Activated CD8-positive, alpha-beta T cell treated with anti-CD3 and anti-CD28 coated beads for 36 hours (primary cell): ENCODE data around the gene PLEKHB1. TPM values are rescaled to one million over a fixed set of nuclear protein-coding genes. Genes with fewer than 3 reads are reported as not detected.
A peak's percentile ranks its signal among the peaks of the same experiment; 100 is the strongest.

Source experiments
- ATAC-seq: fragments of 200-7000 bp; cut with Tn5 transposase; one replicate; pipeline ENCODE4 v1.10.0; 2021; ENCODE audit warnings: mild to moderate bottlenecking, moderate library complexity
- CTCF ChIA-PET: fragments of 350-600 bp; sonication (Branson Sonifier 250); formaldehyde crosslinking; loops from one replicate; lab custom pipeline; 2021; ENCODE audit warnings: antibody characterized with exemption; lab: Charles Lee
- POLR2A ChIA-PET: fragments of 350-600 bp; sonication (Branson Sonifier 250); formaldehyde crosslinking; loops from one replicate; lab custom pipeline; 2021; ENCODE audit warnings: antibody characterized with exemption; lab: Charles Lee
- DNase-seq: peaks from one replicate; pipeline ENCODE4 v3.0.0-alpha.2; 2020
- H3K27ac Mint-ChIP-seq: one replicate; pipeline ENCODE4 v1.8.0; 2021; ENCODE audit warnings: mild to moderate bottlenecking, mixed read lengths
- H3K27me3 Mint-ChIP-seq: one replicate; pipeline ENCODE4 v1.8.0; 2021; ENCODE audit warnings: mixed read lengths
- H3K36me3 Mint-ChIP-seq: one replicate; pipeline ENCODE4 v1.8.0; 2021; ENCODE audit warnings: low read depth, mixed read lengths
- H3K4me1 Mint-ChIP-seq: one replicate; pipeline ENCODE4 v1.8.0; 2021; ENCODE audit warnings: low read depth, mixed read lengths
- H3K4me3 Mint-ChIP-seq: one replicate; pipeline ENCODE4 v1.8.0; 2021; ENCODE audit warnings: mild to moderate bottlenecking, moderate library complexity, mixed read lengths
- H3K9me3 Mint-ChIP-seq: one replicate; pipeline ENCODE4 v1.8.0; 2021; ENCODE audit warnings: mixed read lengths
- intact Hi-C: fragments of 100-400 bp; cut with micrococcal nuclease; formaldehyde crosslinking; loops from one replicate; pipeline ENCODE4 v1.10.0; 2022
- total RNA-seq, 2 experiments: library from RNA; stranded (reverse); gene quantifications; one replicate each; pipeline ENCODE4 v1.2.3, GENCODE V29; 2021
- TF ChIP-seq, protein P1 (sequence below): fragments of 200-600 bp; IDR thresholded peaks from one replicate; pipeline ENCODE4 v1.8.0; 2022; ENCODE audit warnings: antibody characterized with exemption, mild to moderate bottlenecking

The PLEKHB1 gene, protein sequence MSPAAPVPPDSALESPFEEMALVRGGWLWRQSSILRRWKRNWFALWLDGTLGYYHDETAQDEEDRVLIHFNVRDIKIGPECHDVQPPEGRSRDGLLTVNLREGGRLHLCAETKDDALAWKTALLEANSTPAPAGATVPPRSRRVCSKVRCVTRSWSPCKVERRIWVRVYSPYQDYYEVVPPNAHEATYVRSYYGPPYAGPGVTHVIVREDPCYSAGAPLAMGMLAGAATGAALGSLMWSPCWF
- 10 to 100 TPM in 1 of 2 experiments, 1 to 10 TPM in 1; 8.6 to 11.8 TPM for total RNA-seq

GRCh38 chr11:73645972-73646631 is at the start of gene PLEKHB1:
TSS of gene PLEKHB1 (plus strand) at chr11:73646581. CDS start at chr11:73646609, 28 bp downstream.
- Mint-ChIP-seq H3K27ac (no peak within 1 kb of the TSS), H3K27me3 (no peaks in the 10 kb centered on the region), H3K4me3 (peak within 1 kb of the TSS; percentile 80), H3K4me1 (peaks cover 12% of the 10 kb centered on the region), H3K9me3 (no peaks in the 10 kb centered on the region), H3K36me3 (no peaks in the 10 kb centered on the region)
- no peak for ATAC-seq
- ChIA-PET POLR2A (interaction anchor here (1.3 kb wide), 1 partner anchor 14 kb away, joined by 3 read pairs; no protein-coding TSS in a partner anchor), CTCF (interaction anchor here (1.1 to 6.3 kb wide), 5 partner anchors 8 to 217 kb away, joined by 3 to 56 read pairs (median 5); no protein-coding TSS in a partner anchor)
- DNase-seq: no peak
- TF ChIP-seq, protein P1, sequence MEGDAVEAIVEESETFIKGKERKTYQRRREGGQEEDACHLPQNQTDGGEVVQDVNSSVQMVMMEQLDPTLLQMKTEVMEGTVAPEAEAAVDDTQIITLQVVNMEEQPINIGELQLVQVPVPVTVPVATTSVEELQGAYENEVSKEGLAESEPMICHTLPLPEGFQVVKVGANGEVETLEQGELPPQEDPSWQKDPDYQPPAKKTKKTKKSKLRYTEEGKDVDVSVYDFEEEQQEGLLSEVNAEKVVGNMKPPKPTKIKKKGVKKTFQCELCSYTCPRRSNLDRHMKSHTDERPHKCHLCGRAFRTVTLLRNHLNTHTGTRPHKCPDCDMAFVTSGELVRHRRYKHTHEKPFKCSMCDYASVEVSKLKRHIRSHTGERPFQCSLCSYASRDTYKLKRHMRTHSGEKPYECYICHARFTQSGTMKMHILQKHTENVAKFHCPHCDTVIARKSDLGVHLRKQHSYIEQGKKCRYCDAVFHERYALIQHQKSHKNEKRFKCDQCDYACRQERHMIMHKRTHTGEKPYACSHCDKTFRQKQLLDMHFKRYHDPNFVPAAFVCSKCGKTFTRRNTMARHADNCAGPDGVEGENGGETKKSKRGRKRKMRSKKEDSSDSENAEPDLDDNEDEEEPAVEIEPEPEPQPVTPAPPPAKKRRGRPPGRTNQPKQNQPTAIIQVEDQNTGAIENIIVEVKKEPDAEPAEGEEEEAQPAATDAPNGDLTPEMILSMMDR: no peak
- intact Hi-C loops: no loop called here

- POLR2A ChIA-PET: interaction anchor here (0.7 kb wide), 1 partner anchor 107 kb away, joined by 3 read pairs; no protein-coding TSS in a partner anchor
Observed at GRCh38 chr11:73597336-73597955, 48.9 kb upstream of the PLEKHB1 start.

GRCh38 chr11:73597956-73598718 is 48.2 kb upstream of the PLEKHB1 start, which contains the start of gene FAM168A:
TSS of gene FAM168A (minus strand) at chr11:73598112. CDS start at chr11:73468474, 129,638 bp downstream.
- CTCF ChIA-PET: interaction anchor here (0.7 to 3.0 kb wide), 8 partner anchors 28 to 291 kb away, joined by 3 to 12 read pairs (median 4); partner anchors contain the start of gene RELT
- ATAC-seq (peak; percentile 93), DNase-seq (peak; percentile 95)
- POLR2A ChIA-PET: interaction anchor here (0.6 to 1.3 kb wide), 6 partner anchors 11 to 376 kb away, joined by 3 to 4 read pairs (median 3); no protein-coding TSS in a partner anchor
- H3K4me1 Mint-ChIP-seq: peaks cover 37% of the 10 kb centered on the region
- H3K4me3 Mint-ChIP-seq: peak within 1 kb of the TSS; percentile 97
- no peaks in the 10 kb centered on the region for H3K27me3 Mint-ChIP-seq
- TF ChIP-seq, protein P1: peak; percentile 15
- no peaks in the 10 kb centered on the region for H3K9me3 Mint-ChIP-seq
- H3K27ac Mint-ChIP-seq: peak within 1 kb of the TSS; percentile 93
- H3K36me3 Mint-ChIP-seq: no peaks in the 10 kb centered on the region
- intact Hi-C loops: no loop called here

More at GRCh38 chr11:73597336-73597955, 48.9 kb upstream of the PLEKHB1 start:
- Mint-ChIP-seq H3K4me1 (peaks cover 39% of the 10 kb centered on the region), H3K27ac (peak overlapping the region; percentile 93), H3K9me3 (no peaks in the 10 kb centered on the region), H3K4me3 (peak overlapping the region; percentile 97), H3K36me3 (no peaks in the 10 kb centered on the region), H3K27me3 (no peaks in the 10 kb centered on the region)
- DNase-seq: no peak
- CTCF ChIA-PET: interaction anchor here (1.8 to 3.0 kb wide), 2 partner anchors 28 to 246 kb away, joined by 7 to 12 read pairs; no protein-coding TSS in a partner anchor
- ATAC-seq: no peak
- intact Hi-C loops: no loop called here
- TF ChIP-seq, protein P1: no peak

DNA sequence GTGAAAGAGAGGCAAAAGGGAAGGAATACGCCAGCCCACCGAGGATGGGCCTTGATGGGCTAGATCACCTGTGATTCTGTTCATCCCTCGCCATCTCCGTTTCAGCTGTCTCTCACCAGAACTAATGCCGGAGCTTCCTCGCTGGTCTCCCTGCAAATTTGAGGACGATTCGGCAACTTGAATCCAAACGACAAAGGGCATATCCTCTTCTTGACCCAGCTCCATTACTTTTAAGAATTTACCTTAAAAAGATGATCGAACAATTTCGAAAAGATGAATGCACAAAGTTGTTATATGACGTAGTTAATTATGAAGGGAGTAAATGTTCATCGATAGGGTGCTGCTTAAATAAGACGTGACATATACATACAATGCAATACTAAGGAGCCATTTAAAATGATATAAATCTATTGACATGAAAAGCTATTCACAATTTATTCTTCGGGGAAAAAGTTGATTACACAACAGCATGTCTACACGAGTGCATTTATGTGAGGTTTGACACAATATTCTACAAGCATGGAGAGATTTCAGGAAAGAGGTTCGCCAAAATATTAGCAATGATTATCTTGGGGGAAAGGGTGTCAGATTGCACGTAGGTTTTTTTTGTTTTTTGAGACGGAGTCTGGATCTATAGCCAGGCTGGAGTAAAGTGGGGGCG is 47.5 kb upstream of the PLEKHB1 start:
- TF ChIP-seq, protein P1: no peak
- intact Hi-C loops: no loop called here
- peak overlapping the region; percentile 93 for H3K27ac Mint-ChIP-seq
- peak overlapping the region; percentile 97 for H3K4me3 Mint-ChIP-seq
- no peak for DNase-seq
- ATAC-seq: no peak
- CTCF ChIA-PET: interaction anchor here (0.7 to 3.0 kb wide), 8 partner anchors 27 to 292 kb away, joined by 3 to 12 read pairs (median 4); partner anchors contain the start of gene RELT
- H3K27me3 Mint-ChIP-seq: no peaks in the 10 kb centered on the region
- no peaks in the 10 kb centered on the region for H3K36me3 Mint-ChIP-seq
- peaks cover 37% of the 10 kb centered on the region for H3K4me1 Mint-ChIP-seq
- H3K9me3 Mint-ChIP-seq: no peaks in the 10 kb centered on the region
- POLR2A ChIA-PET: interaction anchor here (0.6 to 1.3 kb wide), 6 partner anchors 10 to 377 kb away, joined by 3 to 4 read pairs (median 3); no protein-coding TSS in a partner anchor
